ENCODE data around the gene MATN4. TPM values are rescaled to one million over a fixed set of nuclear protein-coding genes. Genes with fewer than 3 reads are reported as not detected.

Gene MATN4
- polyA plus RNA-seq, 1 donor from 2014 or later: not detected

- Histone ChIP-seq H3K36me3 (ENCODE audit: insufficient read depth, low read length) (no peaks in the 10 kb centered on the region), H4K20me1 (ENCODE audit: insufficient read depth) (no peaks in the 10 kb centered on the region), H3K27me3 (ENCODE audit: insufficient read depth, low read depth, low read length) (peaks cover 14% of the 10 kb centered on the region), H3K9me3 (ENCODE audit: low read length) (no peaks in the 10 kb centered on the region), H3K4me3 (ENCODE audit: low read length) (no peak overlapping the region), H3K4me2 (ENCODE audit: low read length) (no peak overlapping the region), H3F3A (ENCODE audit: insufficient read depth, low read length, poor library complexity, severe bottlenecking) (no peaks in the 10 kb centered on the region), H3K27ac (ENCODE audit: low read length) (no peak overlapping the region), H3K9me2 (ENCODE audit: insufficient read depth, low read length) (no peaks in the 10 kb centered on the region), H2AFZ (ENCODE audit: low read depth, low read length) (no peak overlapping the region), H3K9ac (ENCODE audit: low read length) (no peak overlapping the region), H3K79me2 (replicated peaks; ENCODE audit: insufficient read depth, low read length) (no peaks in the 10 kb centered on the region)
- TF ChIP-seq SMC3 (conservative IDR thresholded peaks at IDR 0.05; ENCODE audit: poor library complexity): no peak
- TF ChIP-seq TAF1 (IDR thresholded peaks at IDR 0.05; ENCODE audit: low read depth): no peak
- no peak for TF ChIP-seq POLR2AphosphoS5 (IDR thresholded peaks at IDR 0.05)
- no peak for TF ChIP-seq RAD21 (conservative IDR thresholded peaks at IDR 0.05)
- no peak for TF ChIP-seq CTCF (IDR thresholded peaks at IDR 0.05; ENCODE audit: poor library complexity, severe bottlenecking)
- no peak for TF ChIP-seq EP300 (conservative IDR thresholded peaks at IDR 0.05; ENCODE audit: poor library complexity, severe bottlenecking)
These were observed 35.6 kb upstream of the MATN4 start for GRCh38 chr20:45343532-45344167.

GRCh38 chr20:45342855-45343531 lies 34.9 kb upstream of the MATN4 start:
- Histone ChIP-seq H3K9me3 (ENCODE audit: low read length) (no peaks in the 10 kb centered on the region), H3K79me2 (replicated peaks; ENCODE audit: insufficient read depth, low read length) (no peaks in the 10 kb centered on the region), H3K4me2 (ENCODE audit: low read length) (no peak overlapping the region), H3K4me3 (ENCODE audit: low read length) (no peak overlapping the region), H3K9me2 (ENCODE audit: insufficient read depth, low read length) (no peaks in the 10 kb centered on the region), H3K27ac (ENCODE audit: low read length) (no peak overlapping the region), H3K27me3 (ENCODE audit: insufficient read depth, low read depth, low read length) (peaks cover 10% of the 10 kb centered on the region), H2AFZ (ENCODE audit: low read depth, low read length) (no peak overlapping the region), H3K36me3 (ENCODE audit: insufficient read depth, low read length) (no peaks in the 10 kb centered on the region), H3K9ac (ENCODE audit: low read length) (no peak overlapping the region), H3F3A (ENCODE audit: insufficient read depth, low read length, poor library complexity, severe bottlenecking) (no peaks in the 10 kb centered on the region), H4K20me1 (ENCODE audit: insufficient read depth) (no peaks in the 10 kb centered on the region)
- TF ChIP-seq POLR2AphosphoS5 (IDR thresholded peaks at IDR 0.05): no peak

GRCh38 chr20:45341939-45342854 lies 34.1 kb upstream of the MATN4 start:
- H3K4me2 ChIP-seq (ENCODE audit: low read length): no peak overlapping the region
- no peak overlapping the region for H2AFZ ChIP-seq (ENCODE audit: low read depth, low read length)
- no peak for TF ChIP-seq POLR2AphosphoS5 (IDR thresholded peaks at IDR 0.05)
- TF ChIP-seq EP300 (conservative IDR thresholded peaks at IDR 0.05; ENCODE audit: poor library complexity, severe bottlenecking): no peak
- TF ChIP-seq RAD21 (conservative IDR thresholded peaks at IDR 0.05): no peak
- no peak for TF ChIP-seq MXI1 (conservative IDR thresholded peaks at IDR 0.05; ENCODE audit: poor library complexity, severe bottlenecking)
- TF ChIP-seq EZH2 (IDR thresholded peaks at IDR 0.05; ENCODE audit: borderline replicate concordance, insufficient read depth, low read length, poor library complexity, severe bottlenecking): no peak
- no peak for TF ChIP-seq SMC3 (conservative IDR thresholded peaks at IDR 0.05; ENCODE audit: poor library complexity)
- no peak for TF ChIP-seq TAF1 (IDR thresholded peaks at IDR 0.05; ENCODE audit: low read depth)
- TF ChIP-seq CTCF (IDR thresholded peaks at IDR 0.05; ENCODE audit: poor library complexity, severe bottlenecking): no peak
- no peak for TF ChIP-seq REST (IDR thresholded peaks at IDR 0.05; ENCODE audit: borderline replicate concordance)
- no peaks in the 10 kb centered on the region for H3K9me3 ChIP-seq (ENCODE audit: low read length)
- H3K79me2 ChIP-seq (replicated peaks; ENCODE audit: insufficient read depth, low read length): no peaks in the 10 kb centered on the region
- H3K27me3 ChIP-seq (ENCODE audit: insufficient read depth, low read depth, low read length): peaks cover 2% of the 10 kb centered on the region
- no peaks in the 10 kb centered on the region for H3F3A ChIP-seq (ENCODE audit: insufficient read depth, low read length, poor library complexity, severe bottlenecking)
- H3K9me2 ChIP-seq (ENCODE audit: insufficient read depth, low read length): no peaks in the 10 kb centered on the region
- H3K9ac ChIP-seq (ENCODE audit: low read length): peak overlapping the region; percentile 12
- no peak overlapping the region for H3K4me3 ChIP-seq (ENCODE audit: low read length)
- no peak overlapping the region for H3K27ac ChIP-seq (ENCODE audit: low read length)
- H3K36me3 ChIP-seq (ENCODE audit: insufficient read depth, low read length): no peaks in the 10 kb centered on the region
- H4K20me1 ChIP-seq (ENCODE audit: insufficient read depth): no peaks in the 10 kb centered on the region
